Activated CD4-positive, alpha-beta T cell treated with anti-CD3 and anti-CD28 coated beads, Interleukin-2, amount 50 U/mL, for 16 hours (primary cell): ENCODE results near the gene CCR2.
"Not testable (repeated sequence)": the region's sequence is repeated elsewhere in the genome, so short reads cannot be mapped to it uniquely, and the experiment has no call there.

Experiments
- DNase-seq: peaks from one replicate; pipeline ENCODE4 v3.0.0-alpha.2; 2020

The CCR2 gene

GRCh38 chr3:46353647-46354410, at the start of gene CCR2:
CCR2 (plus strand) TSS chr3:46354111; CDS start chr3:46357528, 3,417 bp downstream.
- no peak for DNase-seq

GRCh38 chr3:46304739-46305138, 49.2 kb upstream of the CCR2 start:
- DNase-seq = no peak

GRCh38 chr3:46312991-46313390, 40.9 kb upstream of the CCR2 start:
- no peak for DNase-seq

GRCh38 chr3:46314517-46314916, 39.4 kb upstream of the CCR2 start:
- peak; percentile 51 for DNase-seq

GRCh38 chr3:46316206-46316605, 37.7 kb upstream of the CCR2 start:
- DNase-seq = no peak

GRCh38 chr3:46318207-46318927, 35.5 kb upstream of the CCR2 start:
- no peak for DNase-seq

- no peak for DNase-seq
Measured at GRCh38 chr3:46321461-46322104, 32.3 kb upstream of the CCR2 start.

GRCh38 chr3:46324036-46324435, 29.9 kb upstream of the CCR2 start:
- no peak for DNase-seq

GRCh38 chr3:46325645-46326300, 28.1 kb upstream of the CCR2 start:
- no peak for DNase-seq

GRCh38 chr3:46330676-46331075, 23.2 kb upstream of the CCR2 start:
- not testable (repeated sequence) for DNase-seq

GRCh38 chr3:46334741-46335478, 19.0 kb upstream of the CCR2 start:
- DNase-seq = peak; percentile 62

- no peak for DNase-seq
Measured at GRCh38 chr3:46335541-46335940, 18.4 kb upstream of the CCR2 start.

- DNase-seq = peak; percentile 49
Measured at GRCh38 chr3:46337911-46338310, 16.0 kb upstream of the CCR2 start.

- DNase-seq = no peak
Measured at GRCh38 chr3:46338840-46339239, 15.1 kb upstream of the CCR2 start.

GRCh38 chr3:46344476-46344875, 9.4 kb upstream of the CCR2 start:
- no peak for DNase-seq

- peak; percentile 33 for DNase-seq
Measured at GRCh38 chr3:46348823-46349482, 5.0 kb upstream of the CCR2 start.

GRCh38 chr3:46349484-46350261, 4.2 kb upstream of the CCR2 start:
- peak; percentile 67 for DNase-seq

- peak; percentile 34 for DNase-seq
Measured at GRCh38 chr3:46350262-46350565, 3.7 kb upstream of the CCR2 start.

- no peak for DNase-seq
Measured at GRCh38 chr3:46351646-46352045, 2.3 kb upstream of the CCR2 start.

- DNase-seq = no peak
Measured at GRCh38 chr3:46353090-46353489, 821 bp upstream of the CCR2 start.

- no peak for DNase-seq
Measured at GRCh38 chr3:46354478-46354877, 567 bp downstream of the CCR2 start.
